ENCODE data around the gene MLLT11.

Gene MLLT11

GRCh38 chr1:151032164-151032563 is 28.0 kb upstream of the MLLT11 start:
- DNase-seq (ENCODE audit: extremely low read depth, low read depth): no peak
- TF ChIP-seq CTCF (IDR thresholded peaks at IDR 0.05; ENCODE audit: low read depth, low read length): no peak

GRCh38 chr1:151035167-151035566 is 25.0 kb upstream of the MLLT11 start:
- no peak for TF ChIP-seq CTCF (IDR thresholded peaks at IDR 0.05; ENCODE audit: low read depth, low read length)
- no peak for DNase-seq (ENCODE audit: extremely low read depth, low read depth)

GRCh38 chr1:151036356-151036755 is 23.8 kb upstream of the MLLT11 start, which contains the start of gene BNIPL:
TSS of gene BNIPL (plus strand) at chr1:151036586. CDS start at chr1:151036726, 140 bp downstream.
- no peak for DNase-seq (ENCODE audit: extremely low read depth, low read depth)
- TF ChIP-seq CTCF (IDR thresholded peaks at IDR 0.05; ENCODE audit: low read depth, low read length): no peak

GRCh38 chr1:151037032-151037431 is 23.2 kb upstream of the MLLT11 start:
- no peak for TF ChIP-seq CTCF (IDR thresholded peaks at IDR 0.05; ENCODE audit: low read depth, low read length)
- no peak for DNase-seq (ENCODE audit: extremely low read depth, low read depth)

GRCh38 chr1:151039521-151039920 is 20.7 kb upstream of the MLLT11 start:
- no peak for DNase-seq (ENCODE audit: extremely low read depth, low read depth)
- no peak for TF ChIP-seq CTCF (IDR thresholded peaks at IDR 0.05; ENCODE audit: low read depth, low read length)

GRCh38 chr1:151043163-151043562 is 17.0 kb upstream of the MLLT11 start:
- DNase-seq (ENCODE audit: extremely low read depth, low read depth): no peak
- no peak for TF ChIP-seq CTCF (IDR thresholded peaks at IDR 0.05; ENCODE audit: low read depth, low read length)

- DNase-seq (ENCODE audit: extremely low read depth, low read depth): no peak
Observed at GRCh38 chr1:151047591-151047924, 12.6 kb upstream of the MLLT11 start, which contains the start of gene C1orf56. TSS of gene C1orf56 (plus strand) at chr1:151047751. CDS start at chr1:151047848, 97 bp downstream.

More at GRCh38 chr1:151047591-151047924, 12.6 kb upstream of the MLLT11 start, which contains the start of gene C1orf56:
- TF ChIP-seq CTCF (IDR thresholded peaks at IDR 0.05; ENCODE audit: low read depth, low read length): no peak
